Tongue (tissue), 2 donors: Measurements from ENCODE around the gene CCDC6. TPM values are rescaled to one million over a fixed set of nuclear protein-coding genes. Genes with fewer than 3 reads are reported as not detected.
A peak's percentile ranks its signal among the peaks of the same experiment; 100 is the strongest.
"Not testable (repeated sequence)": the region's sequence is repeated elsewhere in the genome, so short reads cannot be mapped to it uniquely, and the experiment has no call there.

Source experiments
- DNase-seq: peaks from one replicate; pipeline ENCODE4 v3.0.0-alpha.2; 2015
- total RNA-seq: library from RNA; depleted of rRNA; stranded (reverse); fragments of >200 nt; gene quantifications from one replicate; pipeline ENCODE4 v1.2.3, GENCODE V29; 2014

Gene CCDC6
- total RNA-seq, 1 donor from 2014 or later: 37.2 TPM

DNA sequence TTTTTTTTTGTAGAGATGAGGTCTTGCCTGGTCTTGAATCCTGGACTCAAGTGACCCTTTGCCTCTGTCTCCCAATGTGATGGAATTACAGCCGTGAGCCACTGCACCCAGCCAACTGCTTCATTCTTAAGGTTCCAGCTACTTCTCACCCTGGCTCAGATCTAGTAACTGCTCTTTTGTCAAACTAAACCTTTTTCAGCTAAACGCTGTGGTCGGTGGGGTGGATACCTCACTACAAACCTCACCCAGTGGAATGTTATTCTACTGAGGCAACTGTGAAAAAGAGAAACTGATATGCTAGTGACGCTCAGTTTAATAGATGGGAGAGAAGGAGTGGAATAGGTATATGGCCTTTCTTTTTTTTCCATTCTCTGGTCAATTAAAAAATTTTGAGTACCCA is 151.4 kb downstream of the CCDC6 start:
- DNase-seq: no peak

DNA sequence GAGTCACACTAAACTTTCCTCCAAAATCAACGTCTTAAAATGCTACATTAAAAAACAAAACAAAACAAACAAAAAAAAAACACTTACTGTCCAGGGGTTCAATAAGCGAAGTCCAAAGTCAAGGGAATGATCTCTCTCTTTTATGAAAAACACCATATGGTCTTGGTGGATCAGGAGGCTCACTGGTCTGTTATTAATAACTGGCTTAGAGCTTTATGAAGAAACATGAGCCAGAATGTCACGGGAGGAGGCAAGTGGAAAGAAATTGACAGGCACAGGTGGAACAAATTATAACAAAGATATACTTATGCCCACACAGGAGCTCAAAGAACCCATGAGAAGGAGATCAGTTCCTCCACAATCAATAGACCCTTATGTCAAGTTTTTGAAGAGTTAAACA is 153.1 kb downstream of the CCDC6 start, which contains the start of gene MRLN:
TSS of gene MRLN (minus strand) at position 189 of the 400 bp plus-strand sequence.
- peak; percentile 94 for DNase-seq

DNA sequence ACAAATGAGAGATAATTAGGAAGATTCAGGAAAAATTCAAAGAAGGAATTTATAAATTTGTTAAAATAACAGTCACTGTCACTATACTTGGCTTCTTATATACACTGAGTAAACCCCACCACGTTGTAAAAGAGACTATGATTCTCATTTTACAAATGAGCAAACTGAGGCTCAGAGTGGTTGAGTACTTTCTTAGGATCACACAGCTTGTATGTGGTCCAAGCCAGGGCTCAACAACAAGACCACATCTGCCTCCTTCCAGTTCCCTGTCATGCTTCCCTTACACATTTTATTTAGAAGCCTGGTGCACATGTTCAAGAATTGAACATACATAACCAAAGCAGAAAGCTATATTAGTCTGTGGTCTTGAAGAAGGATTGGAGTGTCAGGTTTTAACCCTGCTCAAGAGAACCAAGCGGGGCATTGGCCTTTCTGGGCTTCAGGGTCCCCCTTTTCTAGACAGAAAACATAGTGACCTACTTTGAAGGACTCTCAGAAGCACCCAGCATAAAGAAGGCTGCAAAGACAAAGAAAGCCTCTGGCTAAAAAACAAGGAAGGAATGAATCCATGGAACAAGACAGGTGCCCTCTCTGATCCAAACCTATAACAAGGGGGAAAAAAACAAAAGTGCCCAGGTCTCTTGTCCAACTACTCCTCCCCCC is 153.9 kb downstream of the CCDC6 start:
- DNase-seq: peak; percentile 22

- peak; percentile 26 for DNase-seq
Observed at GRCh38 chr10:59750155-59750945, 156.0 kb downstream of the CCDC6 start.

DNA sequence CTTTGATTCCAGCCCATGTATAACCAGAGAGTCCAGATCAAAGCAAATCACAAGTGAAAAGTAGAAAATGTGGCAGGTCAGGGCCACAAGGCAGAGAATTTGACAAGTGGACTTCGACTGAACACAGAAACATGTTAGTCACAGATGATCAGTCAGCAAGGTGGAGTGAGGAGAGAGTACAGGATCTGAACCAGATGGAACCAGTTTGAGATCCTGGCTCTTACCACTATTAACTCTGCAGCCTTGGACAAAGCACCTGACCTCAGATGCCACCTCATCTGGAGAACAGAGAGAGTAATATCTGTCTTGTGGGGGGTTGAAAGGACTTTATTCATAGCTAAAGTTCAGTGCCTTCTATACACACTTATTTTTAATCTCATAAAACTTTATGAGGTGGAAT is 157.5 kb downstream of the CCDC6 start:
- DNase-seq: no peak

DNA sequence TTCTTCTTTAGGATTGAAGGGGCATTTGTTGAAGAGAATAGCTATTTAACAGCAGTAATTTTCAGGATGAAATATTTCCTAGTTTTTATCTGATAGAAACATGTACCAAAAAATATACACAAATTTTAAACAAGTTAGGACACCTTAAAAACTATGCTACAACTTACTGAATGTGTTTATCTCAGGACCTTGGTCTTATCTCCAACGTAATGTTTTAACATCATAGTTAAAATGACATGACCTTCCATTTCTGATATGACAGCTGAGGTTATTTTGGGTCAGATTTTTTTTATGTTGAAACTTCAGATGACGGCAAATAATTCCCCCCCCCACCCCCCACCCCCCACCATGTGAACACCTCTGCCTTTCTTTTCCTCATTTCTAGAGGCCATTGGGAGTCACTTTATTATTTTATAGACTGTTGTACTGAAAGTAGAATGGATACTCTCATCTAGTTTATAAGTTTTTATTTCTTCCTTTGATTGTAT is 161.1 kb downstream of the CCDC6 start:
- DNase-seq: no peak

DNA sequence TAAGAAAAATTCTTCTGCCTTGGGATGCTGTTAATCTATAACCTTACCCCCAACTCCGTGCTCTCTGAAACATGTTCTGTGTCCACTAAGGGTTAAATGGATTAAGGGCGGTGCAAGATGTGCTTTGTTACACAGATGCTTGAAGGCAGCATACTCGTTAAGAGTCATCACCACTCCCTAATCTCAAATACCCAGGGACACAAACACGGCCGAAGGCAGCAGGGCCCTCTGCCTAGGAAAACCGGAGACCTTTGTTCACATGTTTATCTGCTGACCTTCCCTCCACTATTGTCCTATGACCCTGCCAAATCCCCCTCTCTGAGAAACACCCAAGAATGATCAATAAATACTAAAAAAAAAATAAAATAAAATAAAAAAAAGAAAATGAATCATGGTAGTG is 161.6 kb downstream of the CCDC6 start:
- not testable (repeated sequence) for DNase-seq

- DNase-seq: not testable (repeated sequence)
Observed at GRCh38 chr10:59744156-59744555, 162.2 kb downstream of the CCDC6 start.

DNA sequence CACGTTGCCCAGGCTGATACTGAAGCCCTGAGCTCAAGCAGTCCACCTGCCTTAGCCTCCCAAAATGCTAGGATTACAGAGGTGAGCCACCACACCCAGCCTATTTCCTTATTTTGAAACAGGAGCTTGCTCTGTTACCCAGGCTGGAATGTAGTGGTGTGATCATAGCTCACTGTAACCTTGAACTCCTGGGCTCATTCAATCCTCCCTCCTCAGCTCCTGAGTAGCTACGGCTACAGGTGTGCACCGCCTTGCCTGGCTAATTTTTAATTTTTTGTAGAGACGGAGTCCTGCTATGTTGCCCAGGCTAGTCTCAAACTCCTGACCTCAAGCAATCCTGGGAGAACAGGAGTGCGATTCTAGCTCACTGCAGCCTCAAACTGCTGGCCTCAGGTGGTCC is 164.8 kb downstream of the CCDC6 start:
- no peak for DNase-seq

GRCh38 chr10:59741048-59741447 is 165.3 kb downstream of the CCDC6 start:
- DNase-seq: no peak

Other genes with a start within 250 kb of the CCDC6 start
- 9.5 TPM for gene SLC16A9, start 196.7 kb downstream of the CCDC6 start, total RNA-seq
- gene MRLN, start 153.1 kb downstream of the CCDC6 start, total RNA-seq: 120 TPM